VCaP (cell line): ENCODE data around the gene MYLK.

Experiments
- H3K27ac ChIP-seq: fragments of 450-650 bp; 2 replicates; pipeline ENCODE4 v1.5.1; 2017
- TF ChIP-seq, protein P1 (sequence below): fragments of 450-650 bp; conservative IDR thresholded peaks from 2 replicates; pipeline ENCODE4 v1.5.1; 2017; ENCODE audit warnings: mild to moderate bottlenecking, moderate library complexity

MYLK gene, protein sequence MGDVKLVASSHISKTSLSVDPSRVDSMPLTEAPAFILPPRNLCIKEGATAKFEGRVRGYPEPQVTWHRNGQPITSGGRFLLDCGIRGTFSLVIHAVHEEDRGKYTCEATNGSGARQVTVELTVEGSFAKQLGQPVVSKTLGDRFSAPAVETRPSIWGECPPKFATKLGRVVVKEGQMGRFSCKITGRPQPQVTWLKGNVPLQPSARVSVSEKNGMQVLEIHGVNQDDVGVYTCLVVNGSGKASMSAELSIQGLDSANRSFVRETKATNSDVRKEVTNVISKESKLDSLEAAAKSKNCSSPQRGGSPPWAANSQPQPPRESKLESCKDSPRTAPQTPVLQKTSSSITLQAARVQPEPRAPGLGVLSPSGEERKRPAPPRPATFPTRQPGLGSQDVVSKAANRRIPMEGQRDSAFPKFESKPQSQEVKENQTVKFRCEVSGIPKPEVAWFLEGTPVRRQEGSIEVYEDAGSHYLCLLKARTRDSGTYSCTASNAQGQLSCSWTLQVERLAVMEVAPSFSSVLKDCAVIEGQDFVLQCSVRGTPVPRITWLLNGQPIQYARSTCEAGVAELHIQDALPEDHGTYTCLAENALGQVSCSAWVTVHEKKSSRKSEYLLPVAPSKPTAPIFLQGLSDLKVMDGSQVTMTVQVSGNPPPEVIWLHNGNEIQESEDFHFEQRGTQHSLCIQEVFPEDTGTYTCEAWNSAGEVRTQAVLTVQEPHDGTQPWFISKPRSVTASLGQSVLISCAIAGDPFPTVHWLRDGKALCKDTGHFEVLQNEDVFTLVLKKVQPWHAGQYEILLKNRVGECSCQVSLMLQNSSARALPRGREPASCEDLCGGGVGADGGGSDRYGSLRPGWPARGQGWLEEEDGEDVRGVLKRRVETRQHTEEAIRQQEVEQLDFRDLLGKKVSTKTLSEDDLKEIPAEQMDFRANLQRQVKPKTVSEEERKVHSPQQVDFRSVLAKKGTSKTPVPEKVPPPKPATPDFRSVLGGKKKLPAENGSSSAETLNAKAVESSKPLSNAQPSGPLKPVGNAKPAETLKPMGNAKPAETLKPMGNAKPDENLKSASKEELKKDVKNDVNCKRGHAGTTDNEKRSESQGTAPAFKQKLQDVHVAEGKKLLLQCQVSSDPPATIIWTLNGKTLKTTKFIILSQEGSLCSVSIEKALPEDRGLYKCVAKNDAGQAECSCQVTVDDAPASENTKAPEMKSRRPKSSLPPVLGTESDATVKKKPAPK (N-terminal part only)

DNA sequence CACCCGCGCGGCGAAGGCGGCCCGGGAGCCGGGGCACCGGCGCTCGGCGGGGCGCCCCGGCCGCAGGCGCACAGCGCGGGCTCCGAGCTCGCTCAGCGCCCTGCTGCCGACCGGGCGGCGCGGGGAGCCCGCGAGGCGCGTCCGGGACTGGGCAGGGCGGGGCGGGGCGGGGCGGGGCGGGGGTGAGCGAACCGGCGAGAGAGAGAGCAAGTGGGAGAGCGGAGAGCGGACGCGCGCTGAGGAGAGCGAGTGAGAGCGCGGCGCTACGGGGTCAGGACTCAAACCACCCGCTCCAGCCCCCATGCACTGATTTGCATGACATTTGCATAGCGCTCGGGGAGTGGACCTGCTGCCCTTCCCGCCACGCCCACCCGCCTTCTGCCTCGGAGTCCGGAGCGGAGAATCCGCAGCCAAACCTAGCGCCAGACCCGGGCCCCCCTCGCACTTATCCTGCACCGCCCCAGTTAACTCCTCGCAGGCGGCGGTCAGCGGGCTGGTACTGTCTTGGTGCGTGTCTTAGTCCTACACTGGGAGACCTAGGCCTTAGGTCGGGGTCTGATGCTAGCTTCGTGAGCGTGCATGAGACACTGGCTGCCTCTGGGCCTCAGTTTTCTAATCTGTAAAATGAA is at the start of gene MYLK:
MYLK (minus strand) TSS at position 130 of the 629 bp plus-strand sequence. CDS start 90,491 bp downstream, outside the sequence.
- peak within 1 kb of the TSS; percentile 57; the same call in 1 of the 2 replicates for H3K27ac ChIP-seq
- TF ChIP-seq, protein P1, sequence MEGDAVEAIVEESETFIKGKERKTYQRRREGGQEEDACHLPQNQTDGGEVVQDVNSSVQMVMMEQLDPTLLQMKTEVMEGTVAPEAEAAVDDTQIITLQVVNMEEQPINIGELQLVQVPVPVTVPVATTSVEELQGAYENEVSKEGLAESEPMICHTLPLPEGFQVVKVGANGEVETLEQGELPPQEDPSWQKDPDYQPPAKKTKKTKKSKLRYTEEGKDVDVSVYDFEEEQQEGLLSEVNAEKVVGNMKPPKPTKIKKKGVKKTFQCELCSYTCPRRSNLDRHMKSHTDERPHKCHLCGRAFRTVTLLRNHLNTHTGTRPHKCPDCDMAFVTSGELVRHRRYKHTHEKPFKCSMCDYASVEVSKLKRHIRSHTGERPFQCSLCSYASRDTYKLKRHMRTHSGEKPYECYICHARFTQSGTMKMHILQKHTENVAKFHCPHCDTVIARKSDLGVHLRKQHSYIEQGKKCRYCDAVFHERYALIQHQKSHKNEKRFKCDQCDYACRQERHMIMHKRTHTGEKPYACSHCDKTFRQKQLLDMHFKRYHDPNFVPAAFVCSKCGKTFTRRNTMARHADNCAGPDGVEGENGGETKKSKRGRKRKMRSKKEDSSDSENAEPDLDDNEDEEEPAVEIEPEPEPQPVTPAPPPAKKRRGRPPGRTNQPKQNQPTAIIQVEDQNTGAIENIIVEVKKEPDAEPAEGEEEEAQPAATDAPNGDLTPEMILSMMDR, result 0 out of 2 replicates have a peak, but pooled peaks have one; percentile 6

DNA sequence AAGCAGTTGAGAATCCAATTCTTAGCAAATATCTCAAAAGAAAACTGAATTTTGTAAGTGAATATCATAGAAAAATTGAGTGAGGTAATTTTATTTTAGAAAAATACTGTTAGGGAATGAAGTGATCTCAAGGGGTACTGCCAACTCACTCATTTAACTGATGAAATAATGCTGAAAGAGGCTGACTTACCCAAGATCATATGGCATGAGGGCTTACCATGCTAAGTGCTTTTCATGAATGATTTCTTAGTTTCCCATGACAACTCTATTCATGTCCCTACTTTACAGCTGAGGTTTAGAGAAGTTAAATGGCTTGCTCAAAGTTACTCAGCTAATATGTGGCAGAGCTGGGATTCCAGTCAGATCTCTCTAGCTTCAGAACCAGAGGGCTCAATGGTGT is 46.3 kb upstream of the MYLK start:
- TF ChIP-seq, protein P1, result no peak
- no peak overlapping the region for H3K27ac ChIP-seq

DNA sequence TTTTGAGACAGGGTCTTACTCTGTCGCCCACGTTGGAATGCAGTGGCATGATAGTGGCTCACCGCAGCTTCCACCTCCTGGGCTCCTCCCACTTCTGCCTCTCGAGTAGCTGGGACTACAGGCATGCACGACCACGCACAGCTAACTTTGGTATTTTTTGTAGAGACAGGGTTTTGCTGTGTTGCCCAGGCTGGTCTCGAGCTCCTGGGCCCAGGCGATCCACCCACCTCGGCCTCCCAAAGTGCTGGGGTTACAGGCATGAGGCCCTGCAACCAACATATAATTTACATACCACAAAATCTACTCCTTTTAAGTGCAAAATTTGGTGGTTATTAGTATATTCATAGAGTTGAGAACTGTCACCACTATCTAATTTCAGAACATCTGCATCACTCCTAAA is 45.2 kb upstream of the MYLK start:
- no peak overlapping the region for H3K27ac ChIP-seq
- TF ChIP-seq, protein P1, result no peak

DNA sequence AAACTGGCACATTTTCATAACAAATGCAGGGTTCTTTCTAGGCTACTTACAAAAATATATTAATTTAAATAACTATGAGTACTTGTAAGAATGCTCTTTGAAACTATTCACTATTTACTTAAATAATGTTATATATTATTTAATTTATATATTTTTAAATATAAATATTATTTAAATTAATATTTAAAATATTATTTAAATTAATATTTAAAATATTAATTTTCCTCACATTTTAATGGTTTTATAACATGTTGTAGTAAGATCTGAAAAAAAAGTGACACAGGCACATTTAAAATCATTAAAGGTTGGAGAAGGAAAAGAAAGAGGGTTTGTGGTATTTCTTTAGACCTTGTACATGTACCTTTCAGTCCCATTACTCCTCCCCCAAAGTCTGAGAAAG is 42.3 kb upstream of the MYLK start:
- H3K27ac ChIP-seq, result no peak overlapping the region
- TF ChIP-seq, protein P1, result no peak

DNA sequence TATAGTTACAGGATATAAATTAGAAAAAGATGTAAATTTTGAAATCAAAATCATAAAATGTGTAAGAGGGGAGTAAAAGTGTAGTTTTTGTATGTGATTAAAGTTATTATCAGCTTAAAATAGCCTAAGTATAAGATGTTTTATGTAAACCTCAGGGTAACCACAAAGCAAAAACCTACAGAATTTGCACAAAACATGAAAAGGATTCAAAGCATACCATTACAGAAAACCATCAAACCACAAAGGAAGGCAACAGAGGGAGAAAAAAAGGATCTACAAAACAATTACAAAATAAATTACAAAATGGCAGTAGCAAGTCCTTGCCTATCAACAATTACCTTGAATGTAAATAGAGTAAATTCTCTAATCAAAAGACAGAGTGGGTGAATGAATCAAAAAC is 36.7 kb upstream of the MYLK start:
- no peak overlapping the region for H3K27ac ChIP-seq
- TF ChIP-seq, protein P1, result no peak

DNA sequence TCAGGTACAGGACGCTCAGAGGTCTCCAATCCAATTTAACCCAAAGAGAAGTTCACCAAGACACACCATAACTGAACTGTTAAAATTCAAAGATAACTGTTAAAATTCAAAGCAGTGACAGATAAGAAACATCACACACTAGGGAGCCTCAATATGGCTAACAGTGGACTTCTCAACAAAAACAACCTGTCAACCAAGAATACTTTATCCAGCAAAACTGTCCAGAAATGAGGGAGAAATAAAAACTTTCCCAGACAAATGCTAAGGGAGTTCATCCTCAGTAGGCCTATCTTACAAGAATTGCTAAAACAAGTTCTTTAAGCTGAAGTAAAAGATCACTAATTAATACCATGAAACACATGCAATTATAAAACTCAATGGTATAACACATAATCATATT is 36.3 kb upstream of the MYLK start:
- no peak overlapping the region for H3K27ac ChIP-seq
- TF ChIP-seq, protein P1, result no peak
